ENCODE results near the gene PDCD1LG2. TPM values are rescaled to one million over a fixed set of nuclear protein-coding genes. Genes with fewer than 3 reads are reported as not detected.

Gene PDCD1LG2
- total RNA-seq, 1 experiment from 2014 or later = not detected

DNA sequence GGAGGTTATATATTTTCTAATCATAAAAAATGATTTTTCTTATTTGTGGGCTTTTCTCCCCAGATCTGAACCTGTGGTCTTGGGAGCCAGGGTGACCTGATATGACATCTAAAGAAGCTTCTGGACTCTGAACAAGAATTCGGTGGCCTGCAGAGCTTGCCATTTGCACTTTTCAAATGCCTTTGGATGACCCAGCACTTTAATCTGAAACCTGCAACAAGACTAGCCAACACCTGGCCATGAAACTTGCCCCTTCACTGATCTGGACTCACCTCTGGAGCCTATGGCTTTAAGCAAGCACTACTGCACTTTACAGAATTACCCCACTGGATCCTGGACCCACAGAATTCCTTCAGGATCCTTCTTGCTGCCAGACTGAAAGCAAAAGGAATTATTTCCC is 59.6 kb downstream of the PDCD1LG2 start:
- H3K27ac ChIP-seq (ENCODE audit: low read length) = 0 out of 2 replicates have a peak overlapping the region, but pooled peaks have one; percentile 22
- H3K4me2 ChIP-seq (ENCODE audit: low read depth, low read length, poor library complexity, severe bottlenecking) = no peak overlapping the region
- H4K20me1 ChIP-seq (ENCODE audit: insufficient read depth, low read depth, low read length) = no peaks in the 10 kb centered on the region
- H3K4me1 ChIP-seq (ENCODE audit: low read length) = peaks cover 9% of the 10 kb centered on the region
- no peaks in the 10 kb centered on the region for H3K9me2 ChIP-seq (replicated peaks; ENCODE audit: insufficient read depth, low read length)
- H3K36me3 ChIP-seq (ENCODE audit: insufficient read depth, low read length) = peaks cover 3% of the 10 kb centered on the region
- H3K79me2 ChIP-seq (ENCODE audit: low read length) = peaks cover 79% of the 10 kb centered on the region
- DNase-seq = no peak
- H2AFZ ChIP-seq (ENCODE audit: low read length) = no peak overlapping the region
- H3K9ac ChIP-seq (ENCODE audit: low read length) = no peak overlapping the region
- H3K27me3 ChIP-seq (ENCODE audit: low read length) = no peaks in the 10 kb centered on the region
- no peak overlapping the region for H3K4me3 ChIP-seq (ENCODE audit: low read length)
- H3K9me3 ChIP-seq (ENCODE audit: low read length) = no peaks in the 10 kb centered on the region

DNA sequence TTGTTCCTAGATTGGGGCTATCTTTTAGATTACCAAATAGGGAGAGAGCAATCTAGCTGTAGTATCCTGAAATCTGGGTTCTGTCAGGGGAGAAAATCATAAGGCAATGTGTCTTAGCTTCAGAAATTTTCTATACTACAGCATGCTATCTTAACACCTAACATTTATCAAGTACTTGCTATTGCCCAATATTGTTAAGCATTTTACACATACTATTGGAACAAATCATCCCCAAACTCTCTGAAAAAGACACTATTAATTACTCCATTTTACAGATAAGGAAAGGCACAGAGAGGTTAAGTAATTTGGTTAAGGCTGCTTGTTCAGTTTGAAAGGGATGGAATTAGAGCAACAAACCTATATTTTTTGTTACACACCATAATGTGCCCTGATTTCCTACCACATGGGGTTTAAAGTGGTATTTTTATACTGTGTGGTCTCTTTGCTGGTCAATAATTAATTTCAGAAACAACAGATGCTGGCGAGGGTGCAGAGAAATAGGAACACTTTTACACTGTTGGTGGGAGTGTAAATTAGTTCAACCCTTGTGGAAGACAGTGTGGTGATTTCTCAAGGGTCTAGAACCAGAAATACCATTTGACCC is 61.4 kb downstream of the PDCD1LG2 start:
- Histone ChIP-seq H3K79me2 (ENCODE audit: low read length) (peaks cover 82% of the 10 kb centered on the region), H3K4me1 (ENCODE audit: low read length) (0 out of 2 replicates have a peak, but pooled peaks cover 4% of the 10 kb centered on the region), H3K27me3 (ENCODE audit: low read length) (no peaks in the 10 kb centered on the region), H2AFZ (ENCODE audit: low read length) (no peak overlapping the region), H3K9me2 (replicated peaks; ENCODE audit: insufficient read depth, low read length) (no peaks in the 10 kb centered on the region), H3K36me3 (ENCODE audit: insufficient read depth, low read length) (peaks cover 12% of the 10 kb centered on the region), H3K4me2 (ENCODE audit: low read depth, low read length, poor library complexity, severe bottlenecking) (no peak overlapping the region), H4K20me1 (ENCODE audit: insufficient read depth, low read depth, low read length) (no peaks in the 10 kb centered on the region), H3K4me3 (ENCODE audit: low read length) (no peak overlapping the region), H3K27ac (ENCODE audit: low read length) (no peak overlapping the region), H3K9ac (ENCODE audit: low read length) (no peak overlapping the region), H3K9me3 (ENCODE audit: low read length) (no peaks in the 10 kb centered on the region)
- DNase-seq = no peak

DNA sequence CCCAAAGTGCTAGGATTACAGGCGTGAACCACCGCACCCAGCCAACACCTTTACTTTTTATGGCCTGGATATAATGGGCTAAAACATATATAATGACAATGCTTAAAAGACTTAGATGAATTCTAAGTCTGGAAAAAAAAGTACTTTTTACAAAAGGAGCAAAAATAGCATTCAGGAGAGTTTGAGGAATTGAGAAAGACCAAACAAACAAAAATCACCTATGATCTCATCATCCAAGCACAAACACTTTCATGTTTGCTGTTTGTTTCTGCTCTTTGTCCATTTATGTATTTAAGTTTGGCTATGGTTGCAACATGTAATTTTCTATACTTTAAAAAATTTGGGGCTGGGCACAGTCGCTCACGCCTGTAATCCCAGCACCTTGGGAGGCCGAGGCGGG is 63.8 kb downstream of the PDCD1LG2 start:
- Histone ChIP-seq H3K4me2 (ENCODE audit: low read depth, low read length, poor library complexity, severe bottlenecking) (no peak overlapping the region), H4K20me1 (ENCODE audit: insufficient read depth, low read depth, low read length) (no peaks in the 10 kb centered on the region), H3K27ac (ENCODE audit: low read length) (no peak overlapping the region), H3K36me3 (ENCODE audit: insufficient read depth, low read length) (peaks cover 28% of the 10 kb centered on the region), H3K79me2 (ENCODE audit: low read length) (peaks cover 81% of the 10 kb centered on the region), H3K4me1 (ENCODE audit: low read length) (0 out of 2 replicates have a peak, but pooled peaks cover 4% of the 10 kb centered on the region), H3K9me2 (replicated peaks; ENCODE audit: insufficient read depth, low read length) (no peaks in the 10 kb centered on the region), H3K27me3 (ENCODE audit: low read length) (no peaks in the 10 kb centered on the region), H3K9ac (ENCODE audit: low read length) (no peak overlapping the region), H2AFZ (ENCODE audit: low read length) (no peak overlapping the region), H3K4me3 (ENCODE audit: low read length) (no peak overlapping the region), H3K9me3 (ENCODE audit: low read length) (no peaks in the 10 kb centered on the region)
- no peak for DNase-seq

DNA sequence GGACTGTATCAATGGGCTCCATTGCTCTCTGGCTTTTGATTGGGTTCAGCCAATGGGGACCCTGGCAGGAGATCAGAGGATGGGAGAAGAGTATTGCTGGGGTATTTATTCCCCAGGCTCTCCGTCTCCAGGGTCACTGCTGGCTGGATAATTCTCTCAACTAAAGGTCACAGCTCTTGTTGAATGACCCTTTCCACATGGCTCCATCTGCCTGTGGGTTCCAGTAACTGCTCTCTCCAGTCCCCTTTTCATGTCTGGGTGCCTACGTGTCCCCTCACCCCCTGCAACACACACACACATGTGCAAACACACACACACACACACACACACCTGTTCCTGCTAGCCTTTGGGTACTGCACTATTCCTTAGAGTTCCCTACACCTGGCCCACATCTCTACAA is 64.7 kb downstream of the PDCD1LG2 start:
- no peak overlapping the region for H3K4me2 ChIP-seq (ENCODE audit: low read depth, low read length, poor library complexity, severe bottlenecking)
- peaks cover 28% of the 10 kb centered on the region for H3K36me3 ChIP-seq (ENCODE audit: insufficient read depth, low read length)
- H3K27ac ChIP-seq (ENCODE audit: low read length) = no peak overlapping the region
- H4K20me1 ChIP-seq (ENCODE audit: insufficient read depth, low read depth, low read length) = no peaks in the 10 kb centered on the region
- H3K9ac ChIP-seq (ENCODE audit: low read length) = no peak overlapping the region
- H3K4me3 ChIP-seq (ENCODE audit: low read length) = no peak overlapping the region
- no peaks in the 10 kb centered on the region for H3K9me2 ChIP-seq (replicated peaks; ENCODE audit: insufficient read depth, low read length)
- peaks cover 79% of the 10 kb centered on the region for H3K79me2 ChIP-seq (ENCODE audit: low read length)
- 0 out of 2 replicates have a peak, but pooled peaks cover 2% of the 10 kb centered on the region for H3K4me1 ChIP-seq (ENCODE audit: low read length)
- no peak overlapping the region for H2AFZ ChIP-seq (ENCODE audit: low read length)
- DNase-seq = no peak
- H3K9me3 ChIP-seq (ENCODE audit: low read length) = no peaks in the 10 kb centered on the region
- H3K27me3 ChIP-seq (ENCODE audit: low read length) = no peaks in the 10 kb centered on the region

DNA sequence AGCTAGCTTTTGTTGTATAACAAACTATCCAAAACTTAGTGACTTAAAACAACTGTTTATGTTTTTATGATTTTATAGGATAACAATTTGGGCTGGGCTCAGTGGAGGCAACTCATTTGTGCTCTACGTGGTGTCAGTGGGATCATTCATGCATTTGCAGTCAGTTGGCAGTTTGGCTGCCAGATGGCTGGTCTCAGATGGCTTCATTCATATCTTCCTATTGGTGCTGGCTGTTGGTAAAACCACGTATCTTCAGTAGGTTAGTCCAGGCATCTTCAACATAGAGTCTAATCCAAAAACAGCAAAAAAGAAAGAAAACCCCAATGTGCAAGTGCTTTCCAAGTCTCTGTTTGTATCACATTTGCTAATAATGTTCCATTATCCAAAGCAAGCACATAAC is 66.9 kb downstream of the PDCD1LG2 start:
- DNase-seq = no peak
- Histone ChIP-seq H4K20me1 (ENCODE audit: insufficient read depth, low read depth, low read length) (no peaks in the 10 kb centered on the region), H2AFZ (ENCODE audit: low read length) (no peak overlapping the region), H3K36me3 (ENCODE audit: insufficient read depth, low read length) (peaks cover 34% of the 10 kb centered on the region), H3K9me3 (ENCODE audit: low read length) (no peaks in the 10 kb centered on the region), H3K4me2 (ENCODE audit: low read depth, low read length, poor library complexity, severe bottlenecking) (no peak overlapping the region), H3K27me3 (ENCODE audit: low read length) (no peaks in the 10 kb centered on the region), H3K27ac (ENCODE audit: low read length) (no peak overlapping the region), H3K4me3 (ENCODE audit: low read length) (no peak overlapping the region), H3K9ac (ENCODE audit: low read length) (no peak overlapping the region), H3K4me1 (ENCODE audit: low read length) (no peaks in the 10 kb centered on the region), H3K79me2 (ENCODE audit: low read length) (peaks cover 82% of the 10 kb centered on the region), H3K9me2 (replicated peaks; ENCODE audit: insufficient read depth, low read length) (no peaks in the 10 kb centered on the region)

DNA sequence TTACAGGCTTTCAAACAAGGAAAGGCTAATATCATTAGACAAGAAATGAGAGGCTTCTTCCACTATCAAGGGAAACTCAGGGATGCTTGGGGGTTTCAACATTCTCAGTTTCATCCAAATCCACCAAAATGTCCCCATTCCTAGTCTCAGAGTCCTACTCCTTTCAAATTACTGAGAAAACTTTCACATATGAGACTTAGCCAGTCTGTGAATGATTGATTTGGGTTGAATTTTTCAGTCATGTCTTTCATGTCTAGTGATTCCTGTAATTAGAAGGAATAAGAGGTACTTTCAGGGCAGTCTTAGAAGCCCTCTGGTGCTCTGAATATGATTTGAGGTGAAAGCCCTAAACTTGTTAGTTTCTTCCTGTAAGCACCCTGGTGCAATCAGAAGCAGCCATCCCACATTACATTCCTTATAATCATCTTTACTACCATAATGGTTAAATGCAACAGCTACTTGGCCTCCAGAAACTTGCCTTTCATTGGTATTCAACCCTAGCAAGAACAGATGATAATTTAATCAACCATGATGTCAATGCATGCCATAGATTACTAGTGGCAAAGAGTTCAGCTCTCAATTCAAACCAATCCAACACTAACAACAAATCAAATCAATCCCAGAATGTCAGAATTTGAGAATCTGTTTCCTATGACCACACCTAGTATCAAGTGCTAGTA is 67.8 kb downstream of the PDCD1LG2 start:
- Histone ChIP-seq H3K9me2 (replicated peaks; ENCODE audit: insufficient read depth, low read length) (no peaks in the 10 kb centered on the region), H3K4me1 (ENCODE audit: low read length) (peaks cover 5% of the 10 kb centered on the region), H3K9me3 (ENCODE audit: low read length) (no peaks in the 10 kb centered on the region), H3K27me3 (ENCODE audit: low read length) (no peaks in the 10 kb centered on the region), H3K36me3 (ENCODE audit: insufficient read depth, low read length) (peaks cover 35% of the 10 kb centered on the region), H3K4me2 (ENCODE audit: low read depth, low read length, poor library complexity, severe bottlenecking) (no peak overlapping the region), H3K79me2 (ENCODE audit: low read length) (peaks cover 84% of the 10 kb centered on the region), H4K20me1 (ENCODE audit: insufficient read depth, low read depth, low read length) (no peaks in the 10 kb centered on the region), H3K27ac (ENCODE audit: low read length) (no peak overlapping the region), H3K9ac (ENCODE audit: low read length) (no peak overlapping the region), H3K4me3 (ENCODE audit: low read length) (no peak overlapping the region), H2AFZ (ENCODE audit: low read length) (no peak overlapping the region)
- no peak for DNase-seq

DNA sequence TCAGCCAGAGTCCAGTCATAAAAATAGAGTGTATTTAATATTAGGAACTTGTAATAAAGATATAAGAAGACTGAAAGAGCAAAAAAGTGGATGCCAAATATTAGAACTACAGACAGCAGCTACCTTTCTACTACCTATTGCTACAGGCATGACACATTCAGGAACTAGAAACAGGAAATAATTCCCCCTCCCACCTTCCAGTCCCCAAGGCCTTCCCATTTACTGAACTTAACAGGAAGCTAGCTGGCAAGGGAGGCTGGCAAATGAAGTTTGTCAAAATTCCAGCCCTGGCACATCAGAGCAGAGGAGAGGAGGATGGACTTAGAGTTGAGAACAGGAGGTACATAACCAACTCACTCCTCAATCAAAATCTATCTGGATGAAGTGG is 68.4 kb downstream of the PDCD1LG2 start:
- H3K79me2 ChIP-seq (ENCODE audit: low read length) = peaks cover 89% of the 10 kb centered on the region
- no peak overlapping the region for H3K9ac ChIP-seq (ENCODE audit: low read length)
- H3K4me2 ChIP-seq (ENCODE audit: low read depth, low read length, poor library complexity, severe bottlenecking) = no peak overlapping the region
- H3K9me3 ChIP-seq (ENCODE audit: low read length) = no peaks in the 10 kb centered on the region
- DNase-seq = no peak
- no peak overlapping the region for H3K4me3 ChIP-seq (ENCODE audit: low read length)
- peaks cover 10% of the 10 kb centered on the region for H3K4me1 ChIP-seq (ENCODE audit: low read length)
- no peak overlapping the region for H3K27ac ChIP-seq (ENCODE audit: low read length)
- no peaks in the 10 kb centered on the region for H3K9me2 ChIP-seq (replicated peaks; ENCODE audit: insufficient read depth, low read length)
- no peak overlapping the region for H2AFZ ChIP-seq (ENCODE audit: low read length)
- no peaks in the 10 kb centered on the region for H3K27me3 ChIP-seq (ENCODE audit: low read length)
- peaks cover 35% of the 10 kb centered on the region for H3K36me3 ChIP-seq (ENCODE audit: insufficient read depth, low read length)
- H4K20me1 ChIP-seq (ENCODE audit: insufficient read depth, low read depth, low read length) = no peaks in the 10 kb centered on the region

DNA sequence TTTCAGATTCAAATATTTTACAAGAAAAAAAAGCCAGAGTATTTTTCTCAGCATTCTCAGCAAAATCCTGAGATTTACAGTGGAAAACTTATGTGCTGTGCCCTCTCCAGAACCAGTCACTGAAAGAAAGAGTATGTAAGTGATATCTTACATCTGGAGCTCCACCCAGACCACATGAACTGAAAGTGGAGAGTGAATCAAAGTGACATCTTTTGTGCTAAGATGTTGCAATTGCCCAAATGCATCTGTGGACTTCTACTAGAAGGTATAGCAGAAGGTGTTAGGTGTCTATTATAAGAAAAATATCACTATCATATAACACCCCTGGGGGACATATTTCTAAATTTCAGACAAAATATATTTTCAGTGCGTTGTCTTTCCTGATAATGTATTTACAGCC is 69.5 kb downstream of the PDCD1LG2 start:
- H3K4me1 ChIP-seq (ENCODE audit: low read length) = peaks cover 18% of the 10 kb centered on the region
- H2AFZ ChIP-seq (ENCODE audit: low read length) = no peak overlapping the region
- no peak for DNase-seq
- no peak overlapping the region for H3K4me3 ChIP-seq (ENCODE audit: low read length)
- H3K9ac ChIP-seq (ENCODE audit: low read length) = no peak overlapping the region
- H3K9me3 ChIP-seq (ENCODE audit: low read length) = no peaks in the 10 kb centered on the region
- no peaks in the 10 kb centered on the region for H4K20me1 ChIP-seq (ENCODE audit: insufficient read depth, low read depth, low read length)
- peaks cover 91% of the 10 kb centered on the region for H3K79me2 ChIP-seq (ENCODE audit: low read length)
- H3K27me3 ChIP-seq (ENCODE audit: low read length) = no peaks in the 10 kb centered on the region
- H3K27ac ChIP-seq (ENCODE audit: low read length) = no peak overlapping the region
- peaks cover 32% of the 10 kb centered on the region for H3K36me3 ChIP-seq (ENCODE audit: insufficient read depth, low read length)
- no peaks in the 10 kb centered on the region for H3K9me2 ChIP-seq (replicated peaks; ENCODE audit: insufficient read depth, low read length)
- H3K4me2 ChIP-seq (ENCODE audit: low read depth, low read length, poor library complexity, severe bottlenecking) = no peak overlapping the region
